GM18861 (cell line): Measurements from ENCODE around the gene CALHM5.
"Not testable (repeated sequence)": the region's sequence is repeated elsewhere in the genome, so short reads cannot be mapped to it uniquely, and the experiment has no call there.

Experiments
- ATAC-seq: cut with Tn5 transposase; IDR thresholded peaks from one replicate; pipeline ENCODE4 v1.9.1; 2021; ENCODE audit not compliant: unreplicated experiment

CALHM5 gene, protein sequence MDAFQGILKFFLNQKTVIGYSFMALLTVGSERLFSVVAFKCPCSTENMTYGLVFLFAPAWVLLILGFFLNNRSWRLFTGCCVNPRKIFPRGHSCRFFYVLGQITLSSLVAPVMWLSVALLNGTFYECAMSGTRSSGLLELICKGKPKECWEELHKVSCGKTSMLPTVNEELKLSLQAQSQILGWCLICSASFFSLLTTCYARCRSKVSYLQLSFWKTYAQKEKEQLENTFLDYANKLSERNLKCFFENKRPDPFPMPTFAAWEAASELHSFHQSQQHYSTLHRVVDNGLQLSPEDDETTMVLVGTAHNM

DNA sequence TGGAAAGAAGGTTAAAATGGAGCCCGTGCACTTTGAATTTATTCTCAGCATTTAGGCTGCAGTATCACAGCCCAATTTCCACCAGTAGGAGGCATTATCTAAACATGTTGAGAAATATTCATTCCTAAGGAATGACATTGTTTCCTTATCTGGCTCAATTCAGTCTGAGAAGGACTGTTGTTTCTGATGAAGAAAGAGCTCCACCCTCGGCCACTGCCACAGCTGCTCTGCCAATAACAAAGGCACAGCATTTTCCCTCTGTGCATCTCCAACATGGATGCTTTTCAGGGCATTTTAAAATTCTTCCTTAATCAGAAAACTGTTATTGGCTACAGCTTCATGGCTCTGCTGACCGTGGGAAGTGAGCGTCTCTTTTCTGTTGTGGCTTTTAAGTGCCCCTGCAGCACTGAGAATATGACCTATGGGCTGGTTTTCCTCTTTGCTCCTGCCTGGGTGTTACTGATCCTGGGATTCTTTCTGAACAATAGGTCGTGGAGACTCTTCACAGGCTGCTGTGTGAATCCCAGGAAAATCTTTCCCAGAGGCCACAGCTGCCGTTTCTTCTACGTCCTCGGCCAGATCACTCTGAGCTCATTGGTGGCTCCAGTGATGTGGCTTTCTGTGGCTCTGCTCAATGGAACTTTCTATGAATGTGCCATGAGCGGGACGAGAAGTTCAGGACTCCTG lies at the start of gene CALHM5:
Gene CALHM5, plus strand, starts transcription at position 216 of the 687 bp plus-strand sequence. Its CDS starts 58 bp downstream, at position 274.
- no peak for ATAC-seq

DNA sequence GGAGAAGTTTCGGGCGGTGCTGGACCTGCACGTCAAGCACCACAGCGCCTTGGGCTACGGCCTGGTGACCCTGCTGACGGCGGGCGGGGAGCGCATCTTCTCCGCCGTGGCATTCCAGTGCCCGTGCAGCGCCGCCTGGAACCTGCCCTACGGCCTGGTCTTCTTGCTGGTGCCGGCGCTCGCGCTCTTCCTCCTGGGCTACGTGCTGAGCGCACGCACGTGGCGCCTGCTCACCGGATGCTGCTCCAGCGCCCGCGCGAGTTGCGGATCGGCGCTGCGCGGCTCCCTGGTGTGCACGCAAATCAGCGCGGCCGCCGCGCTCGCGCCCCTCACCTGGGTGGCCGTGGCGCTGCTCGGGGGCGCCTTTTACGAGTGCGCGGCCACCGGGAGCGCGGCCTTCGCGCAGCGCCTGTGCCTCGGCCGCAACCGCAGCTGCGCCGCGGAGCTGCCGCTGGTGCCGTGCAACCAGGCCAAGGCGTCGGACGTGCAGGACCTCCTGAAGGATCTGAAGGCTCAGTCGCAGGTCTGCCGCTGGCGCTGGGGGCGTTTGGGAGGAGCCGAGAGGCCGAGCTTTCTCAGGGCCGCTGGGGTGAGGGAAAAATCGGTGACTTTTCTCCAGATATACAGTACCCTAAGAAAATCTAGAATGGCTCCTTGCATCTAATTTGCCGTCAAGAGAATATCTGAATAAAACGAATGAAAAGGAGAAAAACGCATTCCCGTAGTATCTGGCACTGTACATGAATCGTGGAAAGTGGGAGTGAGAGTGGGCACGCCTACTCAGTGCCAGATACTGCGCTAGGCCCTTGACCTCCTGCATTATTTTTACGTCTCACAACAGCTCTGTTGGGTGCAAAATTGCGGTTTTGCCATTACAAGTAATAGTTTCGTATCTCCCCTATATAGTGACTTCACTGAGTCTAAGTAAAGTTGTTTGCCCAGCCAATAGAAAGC lies 49.2 kb upstream of the CALHM5 start:
- peak; percentile 76 for ATAC-seq

DNA sequence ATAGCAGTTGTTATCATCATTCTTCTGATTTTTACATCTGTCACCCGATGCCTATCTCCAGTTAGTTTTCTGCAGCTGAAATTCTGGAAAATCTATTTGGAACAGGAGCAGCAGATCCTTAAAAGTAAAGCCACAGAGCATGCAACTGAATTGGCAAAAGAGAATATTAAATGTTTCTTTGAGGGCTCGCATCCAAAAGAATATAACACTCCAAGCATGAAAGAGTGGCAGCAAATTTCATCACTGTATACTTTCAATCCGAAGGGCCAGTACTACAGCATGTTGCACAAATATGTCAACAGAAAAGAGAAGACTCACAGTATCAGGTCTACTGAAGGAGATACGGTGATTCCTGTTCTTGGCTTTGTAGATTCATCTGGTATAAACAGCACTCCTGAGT lies 48.1 kb upstream of the CALHM5 start:
- no peak for ATAC-seq

DNA sequence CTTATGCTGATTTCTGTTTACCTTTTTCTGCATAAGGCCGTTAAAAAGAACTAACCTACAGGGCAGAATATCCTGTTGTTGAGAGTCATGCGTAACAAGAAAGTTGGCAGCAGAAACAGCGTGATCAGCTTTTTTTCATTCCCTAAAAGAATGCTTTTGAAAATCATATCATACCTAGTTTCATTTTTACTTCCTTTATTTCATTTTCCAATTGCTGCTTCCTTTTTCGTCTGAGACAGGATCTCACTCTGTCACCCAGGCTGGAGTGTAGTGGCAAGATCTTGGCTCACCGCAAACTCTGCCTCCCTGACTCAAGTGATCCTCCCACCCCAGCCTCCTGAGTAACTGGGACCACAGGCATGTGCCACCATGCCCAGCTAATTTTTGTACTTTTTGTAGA lies 46.2 kb upstream of the CALHM5 start:
- ATAC-seq, result no peak

- no peak for ATAC-seq
Measured at GRCh38 chr6:116467096-116467495, 44.3 kb upstream of the CALHM5 start.

- ATAC-seq, result no peak
Measured at GRCh38 chr6:116467514-116467913, 43.9 kb upstream of the CALHM5 start.

GRCh38 chr6:116468293-116468692 lies 43.1 kb upstream of the CALHM5 start:
- no peak for ATAC-seq

GRCh38 chr6:116471531-116471930 lies 39.9 kb upstream of the CALHM5 start:
- ATAC-seq, result no peak

DNA sequence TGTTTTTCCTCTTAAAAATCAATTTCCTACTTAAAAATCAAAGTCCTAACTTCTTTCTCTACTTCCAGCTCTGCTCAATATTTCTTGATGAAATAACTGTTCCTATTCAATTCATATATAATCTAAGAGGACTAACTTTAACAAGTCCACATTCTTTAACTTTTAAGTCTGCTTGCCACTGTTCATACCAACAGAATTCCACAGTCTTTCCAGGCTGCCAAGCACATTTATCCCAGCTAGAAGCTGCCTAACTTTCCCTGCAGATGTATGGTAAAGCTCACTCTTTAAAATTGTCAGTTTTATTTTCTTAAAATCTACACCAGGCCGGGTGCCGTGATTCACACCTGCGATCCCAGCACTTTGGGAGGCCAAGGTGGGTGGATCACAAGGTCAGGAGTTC lies 38.7 kb upstream of the CALHM5 start:
- ATAC-seq, result no peak

- no peak for ATAC-seq
Measured at GRCh38 chr6:116475141-116475540, 36.3 kb upstream of the CALHM5 start.

DNA sequence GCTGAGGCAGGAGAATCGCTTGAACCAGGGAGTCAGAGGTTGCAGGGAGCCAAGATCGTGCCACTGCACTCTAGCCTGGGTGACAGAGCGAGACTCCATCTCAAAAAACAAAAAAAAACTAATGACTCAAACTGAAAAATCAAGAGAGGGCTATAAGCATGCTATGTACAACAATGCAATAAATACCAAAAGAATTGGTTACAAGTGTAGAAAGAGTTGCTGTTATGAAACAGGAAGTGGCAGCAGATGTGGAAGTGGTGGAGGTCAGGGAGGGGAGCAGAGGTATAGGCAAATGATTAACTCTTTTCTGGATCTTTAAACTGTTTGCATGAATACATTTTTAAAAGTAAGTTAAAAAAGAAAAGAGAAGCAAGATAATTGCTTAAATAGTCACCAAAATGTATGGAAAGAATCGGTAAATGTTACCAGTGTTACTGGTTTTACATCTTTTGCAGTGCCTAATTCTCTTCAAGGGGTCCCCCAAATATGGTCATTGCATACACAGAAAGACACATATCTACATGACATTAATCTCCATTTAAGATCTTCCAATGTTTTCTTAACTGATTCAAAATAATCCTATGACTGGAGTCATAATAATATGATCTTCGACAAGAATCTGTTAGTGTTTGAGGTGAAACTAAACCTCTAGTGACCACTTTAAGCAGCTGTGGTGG lies 35.3 kb upstream of the CALHM5 start:
- ATAC-seq, result peak; percentile 100

- ATAC-seq, result no peak
Measured at GRCh38 chr6:116482780-116483179, 28.7 kb upstream of the CALHM5 start.

GRCh38 chr6:116483616-116484015 lies 27.8 kb upstream of the CALHM5 start:
- ATAC-seq, result no peak

DNA sequence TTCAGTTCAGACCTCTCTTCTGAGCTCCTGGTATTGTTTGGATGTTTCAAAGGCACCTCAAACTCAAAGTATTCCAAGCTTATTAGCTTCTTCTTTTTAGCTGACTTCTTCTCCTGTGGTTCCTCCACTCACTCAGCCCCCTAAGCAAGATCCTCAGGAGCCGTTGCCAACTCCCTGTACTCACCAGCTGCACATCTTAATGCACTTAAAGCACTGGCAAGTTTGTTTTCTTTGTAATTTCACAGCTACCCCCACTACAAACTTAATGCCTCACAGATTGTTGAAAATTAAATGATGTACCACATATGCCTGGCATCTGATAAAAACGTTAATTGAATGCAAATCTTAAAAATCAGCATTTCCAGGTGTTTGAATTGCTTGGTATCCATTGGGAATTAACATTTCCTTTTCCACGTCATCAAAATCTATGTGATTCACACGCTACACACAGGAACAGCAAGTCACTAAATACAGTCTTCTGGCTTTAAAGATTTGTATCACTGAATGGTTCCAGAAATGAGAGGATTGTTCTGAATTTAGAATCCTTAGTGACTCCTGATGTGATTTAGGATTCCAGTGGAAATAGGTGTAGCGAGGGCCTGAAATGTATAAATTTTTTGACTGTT lies 25.8 kb upstream of the CALHM5 start:
- no peak for ATAC-seq

DNA sequence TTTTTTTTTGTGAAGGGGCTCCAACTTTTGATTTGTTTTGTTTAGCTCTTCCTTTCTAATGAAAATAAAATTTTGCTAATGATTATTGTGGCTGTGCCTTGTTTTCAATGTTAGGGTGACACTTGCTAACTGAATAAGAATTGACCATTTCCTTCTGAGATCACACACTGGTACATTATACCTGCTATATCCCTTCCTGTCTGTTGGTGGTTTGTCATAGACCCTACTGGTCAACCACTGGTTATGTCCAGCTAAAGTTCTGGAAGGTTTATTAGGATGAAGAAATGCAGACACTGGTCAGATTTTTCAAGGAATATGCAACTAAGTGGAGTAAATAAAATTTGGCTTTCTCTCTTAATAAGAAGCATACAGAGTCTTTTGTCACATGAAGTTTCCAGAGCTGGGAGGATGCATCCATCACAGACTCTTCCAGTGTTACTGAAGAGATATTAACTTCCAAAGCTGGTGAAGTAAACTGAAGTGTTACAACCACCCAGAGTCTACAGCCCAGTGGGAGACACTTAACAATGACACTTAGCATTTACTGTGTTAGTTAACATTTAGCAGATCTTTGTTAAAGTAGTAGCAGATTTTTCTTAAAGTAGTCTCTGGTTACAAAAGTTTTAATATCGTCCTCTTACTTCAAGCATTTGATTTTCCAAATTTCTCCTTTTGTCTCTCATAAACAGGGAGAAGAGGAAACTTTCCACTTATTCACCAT lies 19.7 kb upstream of the CALHM5 start:
- ATAC-seq, result no peak

- ATAC-seq, result no peak
Measured at GRCh38 chr6:116492331-116493067, 18.9 kb upstream of the CALHM5 start.

GRCh38 chr6:116495161-116495560 lies 16.3 kb upstream of the CALHM5 start:
- not testable (repeated sequence) for ATAC-seq

- ATAC-seq, result no peak
Measured at GRCh38 chr6:116497113-116497676, 14.2 kb upstream of the CALHM5 start.

- no peak for ATAC-seq
Measured at GRCh38 chr6:116500969-116501433, 10.4 kb upstream of the CALHM5 start.
